ENCODE measurements around the gene ATP1B4.

The ATP1B4 gene

DNA sequence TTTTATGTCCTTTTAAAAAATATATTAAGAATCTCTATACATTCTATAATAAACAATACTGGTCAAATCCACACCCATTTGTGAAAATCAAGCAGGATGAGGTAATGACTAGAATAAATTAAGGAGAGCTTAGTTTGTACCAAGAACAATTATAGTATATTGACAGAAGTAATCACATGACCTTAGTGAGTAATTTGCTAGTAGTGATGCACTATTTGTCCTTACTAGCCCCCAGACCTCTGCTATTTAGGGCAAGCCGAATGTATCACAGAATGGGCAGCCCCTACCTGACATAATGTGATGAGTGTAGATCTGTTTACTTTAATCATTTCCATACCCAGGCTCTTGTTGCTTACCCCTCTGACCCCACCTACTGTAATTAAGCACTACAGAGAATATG, 15.8 kb downstream of the ATP1B4 start:
- no peak for DNase-seq

DNA sequence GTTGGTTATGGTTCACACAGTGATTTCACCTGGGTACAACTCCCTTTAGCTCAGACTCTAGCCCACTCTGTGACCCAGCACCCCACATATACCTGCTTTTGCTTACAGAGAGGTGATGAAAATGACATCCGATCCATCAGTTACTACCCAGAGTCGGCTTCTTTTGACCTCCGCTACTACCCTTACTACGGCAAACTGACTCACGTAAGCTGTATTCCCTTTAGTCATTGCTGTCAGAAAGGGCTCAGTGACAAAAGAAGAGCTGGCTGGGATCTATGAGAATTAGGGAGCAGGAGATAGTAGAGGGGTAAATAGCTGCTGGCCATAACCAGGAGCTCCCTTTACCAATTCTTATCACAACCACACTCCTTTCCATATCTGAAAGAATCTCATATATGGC, 16.7 kb downstream of the ATP1B4 start:
- DNase-seq, result no peak

DNA sequence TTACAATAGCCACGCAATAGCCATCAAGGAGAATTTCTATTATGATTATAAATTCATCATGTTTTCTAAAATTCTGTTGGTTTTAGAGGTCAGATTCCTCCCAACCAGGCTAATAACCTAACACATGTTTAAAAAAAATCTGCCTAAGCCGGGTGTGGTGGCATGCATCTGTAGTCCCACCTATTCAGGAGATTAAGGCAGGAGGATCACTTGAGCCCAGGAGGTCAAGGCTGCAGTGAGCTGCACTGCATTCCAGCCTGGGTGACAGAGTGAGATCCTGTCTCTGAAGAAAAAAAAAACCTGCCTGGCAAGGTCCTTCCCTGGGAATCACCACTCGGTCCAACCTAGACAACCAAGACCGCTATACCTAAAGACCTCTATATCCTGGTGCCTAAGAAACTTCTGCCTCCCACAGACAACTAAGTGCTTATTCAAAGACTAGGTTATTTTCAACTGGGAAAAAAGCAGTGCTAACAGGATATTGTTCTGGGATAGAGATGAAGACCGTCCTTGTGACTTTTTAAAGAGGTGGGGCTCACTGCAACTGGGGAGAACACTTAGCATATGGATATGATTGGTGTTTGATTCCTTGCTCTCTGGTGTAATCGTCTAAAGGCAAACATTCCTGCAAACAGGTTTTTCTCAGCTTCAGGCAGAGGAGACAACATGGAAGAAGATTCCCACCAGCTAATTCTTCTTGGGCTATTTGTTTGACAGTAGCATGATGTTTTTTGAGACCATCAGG, 18.2 kb downstream of the ATP1B4 start:
- DNase-seq, result no peak

DNA sequence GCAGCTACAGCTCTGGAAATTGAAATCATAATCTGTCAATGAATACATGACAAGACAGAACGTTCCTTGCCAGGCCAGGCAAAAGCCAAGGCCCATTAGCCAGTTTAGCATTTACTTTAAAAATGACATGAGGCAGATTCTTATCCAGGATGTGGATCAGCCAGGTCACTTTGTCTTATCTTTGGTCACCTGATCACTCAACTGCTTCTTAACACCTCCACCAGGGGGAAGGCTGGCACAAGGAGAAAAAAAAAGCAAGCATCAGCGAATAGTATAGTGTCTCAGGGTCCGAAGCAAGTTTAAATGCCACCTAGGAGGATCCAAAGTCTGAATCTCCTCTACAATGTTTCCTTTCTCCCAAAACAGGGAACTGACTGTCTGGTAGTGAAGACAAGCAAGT, 18.8 kb downstream of the ATP1B4 start:
- DNase-seq, result no peak

DNA sequence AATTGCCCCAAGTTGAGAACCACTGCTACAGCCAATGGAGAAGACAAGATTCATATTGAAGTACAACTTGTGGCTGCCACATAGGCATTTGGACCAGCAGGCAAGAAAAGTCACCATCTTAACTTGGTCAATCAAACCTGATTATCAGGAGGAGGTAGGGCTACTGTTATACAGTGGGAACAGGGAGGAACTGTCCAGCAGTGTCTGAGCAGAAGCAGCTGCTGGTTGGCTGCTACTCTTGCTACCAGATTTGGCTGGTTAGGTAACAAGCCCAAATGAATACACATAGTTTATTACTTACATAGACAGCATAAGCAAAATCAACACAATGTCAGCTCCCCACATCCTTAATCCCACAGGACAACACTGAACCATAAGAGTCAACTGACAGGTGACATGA, 39.4 kb downstream of the ATP1B4 start:
- DNase-seq, result no peak

DNA sequence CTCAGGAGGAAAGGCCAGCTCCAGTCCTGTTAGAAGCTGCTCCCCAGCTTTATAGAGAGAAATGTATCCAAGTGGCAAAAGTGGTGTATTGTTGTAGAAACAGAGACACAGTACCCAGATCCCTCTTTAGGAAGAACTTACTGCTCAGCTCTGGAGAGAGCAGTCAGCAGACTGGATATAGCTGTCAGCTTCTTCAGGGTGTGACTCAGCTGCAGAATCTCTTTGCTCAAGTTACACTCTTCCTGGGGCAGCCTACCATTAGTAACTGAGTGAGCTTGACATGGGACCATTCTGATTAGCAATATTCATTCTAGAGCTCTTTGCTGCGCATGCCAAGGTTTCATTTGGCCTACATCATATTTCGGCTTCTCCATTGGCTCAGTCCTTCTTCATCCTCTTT, 40.5 kb downstream of the ATP1B4 start:
- no peak for DNase-seq

DNA sequence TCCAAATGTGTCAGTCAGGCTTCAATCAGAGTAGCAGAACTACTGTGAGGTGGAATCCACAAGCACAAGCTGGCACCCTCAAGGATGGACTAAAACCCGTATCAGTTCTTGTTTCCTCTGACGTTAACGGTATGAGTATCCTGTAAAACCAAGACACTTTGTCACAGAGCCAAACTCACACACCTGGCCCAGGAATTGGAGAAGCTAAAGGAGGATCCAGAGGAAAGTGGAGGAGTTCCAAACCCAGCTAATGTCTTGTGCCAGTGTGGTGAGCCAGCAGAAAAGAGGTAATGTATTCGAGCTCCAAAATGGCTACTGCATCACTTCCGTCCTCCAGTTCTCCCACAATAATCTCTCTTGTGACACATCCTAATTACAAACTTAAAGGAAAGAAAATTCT, 44.7 kb downstream of the ATP1B4 start:
- no peak for DNase-seq

DNA sequence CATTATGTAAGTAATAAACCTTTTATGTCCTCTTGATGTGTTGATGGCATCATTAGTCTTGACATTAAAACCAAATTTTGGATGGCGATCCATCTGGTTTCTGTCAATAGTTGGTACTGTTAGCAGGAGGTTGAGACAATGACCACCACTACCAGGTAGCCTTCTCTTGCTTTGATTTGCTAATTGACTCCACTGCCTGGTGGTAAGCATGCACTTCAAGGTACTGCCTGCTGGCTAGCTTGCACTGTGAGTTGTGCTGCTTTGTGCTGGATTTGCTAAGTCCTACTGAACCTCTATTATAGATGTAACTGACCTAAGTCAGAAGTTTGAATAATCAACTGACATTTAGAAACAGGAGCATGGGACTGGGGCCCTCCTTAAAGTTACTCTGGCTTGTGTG, 46.3 kb downstream of the ATP1B4 start:
- DNase-seq, result no peak

DNA sequence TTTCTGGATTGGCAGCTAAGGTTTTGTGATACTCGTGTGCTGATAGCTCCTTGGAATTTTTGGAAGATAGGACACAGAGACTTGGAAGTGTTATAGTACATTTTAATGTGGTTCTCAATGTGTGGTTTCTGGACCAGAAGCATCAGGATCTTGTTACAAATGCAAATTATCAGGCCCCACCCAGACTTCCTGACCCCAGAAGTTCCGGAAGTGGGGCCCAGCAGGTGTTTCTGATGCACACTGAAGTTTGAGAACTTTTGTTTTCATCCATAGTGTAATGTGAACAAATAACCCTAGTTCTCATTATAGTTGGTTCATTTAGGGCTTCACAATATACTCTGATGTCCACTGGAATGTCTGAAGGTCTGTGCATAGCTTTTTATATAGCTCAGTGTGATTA, 57.6 kb downstream of the ATP1B4 start:
- no peak for DNase-seq

DNA sequence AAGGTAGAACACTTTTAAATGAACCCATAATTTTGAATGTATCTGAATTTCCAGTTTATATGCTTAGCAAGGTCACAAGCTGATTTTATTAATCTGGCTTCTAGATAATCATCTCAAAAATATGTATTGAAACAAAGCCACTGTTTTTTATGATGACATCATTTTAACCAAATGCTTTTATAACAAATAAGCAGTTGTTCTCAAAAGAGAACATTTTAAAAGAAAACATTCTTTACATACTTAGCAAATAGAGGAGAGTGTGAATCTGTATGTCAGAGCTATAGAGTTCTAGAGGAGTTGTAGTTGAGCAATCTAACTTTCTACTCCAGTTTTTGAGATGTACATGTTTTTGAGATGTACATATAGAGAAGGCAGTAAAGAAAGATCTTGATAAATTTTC, 64.7 kb downstream of the ATP1B4 start:
- no peak for DNase-seq

DNA sequence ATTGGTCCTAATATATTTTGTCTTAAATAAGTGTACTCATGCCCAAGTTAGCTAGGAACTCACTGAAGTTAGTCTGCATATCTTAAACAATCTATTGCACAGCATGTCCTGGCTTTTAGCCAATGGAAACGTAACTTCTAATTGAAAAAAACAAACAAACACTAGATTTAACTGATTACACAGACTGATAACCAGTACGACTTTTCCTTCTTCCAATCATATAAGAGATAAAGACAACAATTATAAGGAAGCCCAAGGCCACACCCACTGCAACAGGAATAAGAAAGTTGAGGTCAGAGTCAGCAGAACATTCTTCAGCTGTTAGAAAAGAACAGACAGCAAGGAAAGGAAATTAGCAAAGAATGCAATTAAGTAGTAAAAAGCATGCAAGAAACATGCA, 66.4 kb downstream of the ATP1B4 start:
- no peak for DNase-seq

DNA sequence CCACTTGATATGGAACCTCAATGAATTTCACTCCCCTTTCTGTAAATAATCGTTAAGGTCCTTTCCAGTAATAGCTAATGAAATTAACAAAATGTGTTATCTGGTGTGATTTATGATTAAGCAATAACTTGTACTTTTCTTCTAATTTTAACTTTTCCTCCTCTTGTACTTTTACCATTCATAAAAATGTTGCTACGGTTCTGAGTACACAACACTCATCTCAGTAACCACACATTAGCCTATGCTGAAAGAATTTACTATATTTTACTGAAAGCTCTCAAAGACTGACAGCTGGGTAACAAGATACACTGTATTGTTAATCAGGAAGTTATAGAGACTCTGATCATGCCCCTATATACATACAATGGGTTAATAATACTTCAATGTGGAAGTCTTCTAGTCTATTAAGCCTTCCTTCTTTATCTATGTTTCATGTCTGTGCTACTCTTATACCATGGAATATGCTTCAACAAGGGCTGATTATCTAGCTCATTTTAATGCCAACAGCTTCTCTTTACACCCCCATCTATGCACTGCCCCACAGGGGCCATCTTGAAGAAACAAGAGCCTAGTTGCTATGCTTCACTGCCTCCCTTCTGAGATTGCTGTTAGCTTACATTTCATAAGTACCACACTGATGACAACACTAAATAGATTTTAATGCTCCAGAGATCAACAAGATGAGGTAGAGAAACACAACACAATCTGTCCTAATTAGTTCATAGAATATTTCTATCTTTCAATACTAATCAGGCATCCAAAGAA, 68.1 kb downstream of the ATP1B4 start:
- DNase-seq, result no peak

Data from NCI-H1694 (cell line).